ENCODE data around the gene TRAPPC3. TPM values are rescaled to one million over a fixed set of nuclear protein-coding genes. Genes with fewer than 3 reads are reported as not detected.
A peak's percentile ranks its signal among the peaks of the same experiment; 100 is the strongest.

Gene TRAPPC3
- total and polyA plus RNA-seq, 2 experiments from 2014 or later: 45.6 to 55.9 TPM

- peak; percentile 96 for ATAC-seq
- Mint-ChIP-seq H3K27ac (peak overlapping the region; percentile 30), H3K27me3 (ENCODE audit: insufficient read depth, low read depth, poor library complexity) (peaks cover 8% of the 10 kb centered on the region), H3K36me3 (ENCODE audit: low read depth) (no peaks in the 10 kb centered on the region), H3K4me3 (peak overlapping the region; percentile 48), H3K9me3 (no peaks in the 10 kb centered on the region), H3K4me1 (peaks cover 10% of the 10 kb centered on the region)
- H4K20me1 ChIP-seq (replicated peaks; ENCODE audit: insufficient read depth): no peaks in the 10 kb centered on the region
- peaks cover 6% of the 10 kb centered on the region for H3K4me1 ChIP-seq (ENCODE audit: insufficient read depth)
- H2AFZ ChIP-seq: peak overlapping the region; percentile 45
- peaks cover 5% of the 10 kb centered on the region; the same call in 1 of the 2 replicates for H3F3A ChIP-seq (replicated peaks; ENCODE audit: low read depth)
- DNase-seq (ENCODE audit: low spot score): peak; percentile 94
- no peaks in the 10 kb centered on the region for H3K9me2 ChIP-seq (ENCODE audit: insufficient read depth)
- H3K27me3 ChIP-seq (ENCODE audit: insufficient read depth): no peaks in the 10 kb centered on the region
- peak overlapping the region; percentile 36 for H3K4me3 ChIP-seq
- H3K4me2 ChIP-seq: peak overlapping the region; percentile 62
- H3K79me2 ChIP-seq (replicated peaks; ENCODE audit: insufficient read depth): no peaks in the 10 kb centered on the region
- no peaks in the 10 kb centered on the region for H3K36me3 ChIP-seq (ENCODE audit: insufficient read depth)
- TF ChIP-seq CTCF (conservative IDR thresholded peaks at IDR 0.05; ENCODE audit: low read depth in 2 of 2): peak; percentile 92 to 99
- no peak for TF ChIP-seq STAT1 (IDR thresholded peaks at IDR 0.05; ENCODE audit: unreplicated experiment)
- TF ChIP-seq, protein P1, sequence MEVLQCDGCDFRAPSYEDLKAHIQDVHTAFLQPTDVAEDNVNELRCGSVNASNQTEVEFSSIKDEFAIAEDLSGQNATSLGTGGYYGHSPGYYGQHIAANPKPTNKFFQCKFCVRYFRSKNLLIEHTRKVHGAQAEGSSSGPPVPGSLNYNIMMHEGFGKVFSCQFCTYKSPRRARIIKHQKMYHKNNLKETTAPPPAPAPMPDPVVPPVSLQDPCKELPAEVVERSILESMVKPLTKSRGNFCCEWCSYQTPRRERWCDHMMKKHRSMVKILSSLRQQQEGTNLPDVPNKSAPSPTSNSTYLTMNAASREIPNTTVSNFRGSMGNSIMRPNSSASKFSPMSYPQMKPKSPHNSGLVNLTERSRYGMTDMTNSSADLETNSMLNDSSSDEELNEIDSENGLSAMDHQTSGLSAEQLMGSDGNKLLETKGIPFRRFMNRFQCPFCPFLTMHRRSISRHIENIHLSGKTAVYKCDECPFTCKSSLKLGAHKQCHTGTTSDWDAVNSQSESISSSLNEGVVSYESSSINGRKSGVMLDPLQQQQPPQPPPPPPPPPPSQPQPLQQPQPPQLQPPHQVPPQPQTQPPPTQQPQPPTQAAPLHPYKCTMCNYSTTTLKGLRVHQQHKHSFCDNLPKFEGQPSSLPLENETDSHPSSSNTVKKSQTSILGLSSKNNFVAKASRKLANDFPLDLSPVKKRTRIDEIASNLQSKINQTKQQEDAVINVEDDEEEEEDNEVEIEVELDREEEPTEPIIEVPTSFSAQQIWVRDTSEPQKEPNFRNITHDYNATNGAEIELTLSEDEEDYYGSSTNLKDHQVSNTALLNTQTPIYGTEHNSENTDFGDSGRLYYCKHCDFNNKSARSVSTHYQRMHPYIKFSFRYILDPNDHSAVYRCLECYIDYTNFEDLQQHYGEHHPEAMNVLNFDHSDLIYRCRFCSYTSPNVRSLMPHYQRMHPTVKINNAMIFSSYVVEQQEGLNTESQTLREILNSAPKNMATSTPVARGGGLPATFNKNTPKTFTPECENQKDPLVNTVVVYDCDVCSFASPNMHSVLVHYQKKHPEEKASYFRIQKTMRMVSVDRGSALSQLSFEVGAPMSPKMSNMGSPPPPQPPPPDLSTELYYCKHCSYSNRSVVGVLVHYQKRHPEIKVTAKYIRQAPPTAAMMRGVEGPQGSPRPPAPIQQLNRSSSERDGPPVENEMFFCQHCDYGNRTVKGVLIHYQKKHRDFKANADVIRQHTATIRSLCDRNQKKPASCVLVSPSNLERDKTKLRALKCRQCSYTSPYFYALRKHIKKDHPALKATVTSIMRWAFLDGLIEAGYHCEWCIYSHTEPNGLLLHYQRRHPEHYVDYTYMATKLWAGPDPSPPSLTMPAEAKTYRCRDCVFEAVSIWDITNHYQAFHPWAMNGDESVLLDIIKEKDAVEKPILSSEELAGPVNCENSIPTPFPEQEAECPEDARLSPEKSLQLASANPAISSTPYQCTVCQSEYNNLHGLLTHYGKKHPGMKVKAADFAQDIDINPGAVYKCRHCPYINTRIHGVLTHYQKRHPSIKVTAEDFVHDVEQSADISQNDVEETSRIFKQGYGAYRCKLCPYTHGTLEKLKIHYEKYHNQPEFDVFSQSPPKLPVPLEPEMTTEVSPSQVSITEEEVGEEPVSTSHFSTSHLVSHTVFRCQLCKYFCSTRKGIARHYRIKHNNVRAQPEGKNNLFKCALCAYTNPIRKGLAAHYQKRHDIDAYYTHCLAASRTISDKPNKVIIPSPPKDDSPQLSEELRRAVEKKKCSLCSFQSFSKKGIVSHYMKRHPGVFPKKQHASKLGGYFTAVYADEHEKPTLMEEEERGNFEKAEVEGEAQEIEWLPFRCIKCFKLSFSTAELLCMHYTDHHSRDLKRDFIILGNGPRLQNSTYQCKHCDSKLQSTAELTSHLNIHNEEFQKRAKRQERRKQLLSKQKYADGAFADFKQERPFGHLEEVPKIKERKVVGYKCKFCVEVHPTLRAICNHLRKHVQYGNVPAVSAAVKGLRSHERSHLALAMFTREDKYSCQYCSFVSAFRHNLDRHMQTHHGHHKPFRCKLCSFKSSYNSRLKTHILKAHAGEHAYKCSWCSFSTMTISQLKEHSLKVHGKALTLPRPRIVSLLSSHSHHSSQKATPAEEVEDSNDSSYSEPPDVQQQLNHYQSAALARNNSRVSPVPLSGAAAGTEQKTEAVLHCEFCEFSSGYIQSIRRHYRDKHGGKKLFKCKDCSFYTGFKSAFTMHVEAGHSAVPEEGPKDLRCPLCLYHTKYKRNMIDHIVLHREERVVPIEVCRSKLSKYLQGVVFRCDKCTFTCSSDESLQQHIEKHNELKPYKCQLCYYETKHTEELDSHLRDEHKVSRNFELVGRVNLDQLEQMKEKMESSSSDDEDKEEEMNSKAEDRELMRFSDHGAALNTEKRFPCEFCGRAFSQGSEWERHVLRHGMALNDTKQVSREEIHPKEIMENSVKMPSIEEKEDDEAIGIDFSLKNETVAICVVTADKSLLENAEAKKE (CRISPR knock-in tag; IDR thresholded peaks at IDR 0.05): 0 out of 2 replicates have a peak, but pooled peaks have one; percentile 4
- no peak for TF ChIP-seq CREB1 (CRISPR knock-in tag; IDR thresholded peaks at IDR 0.05; ENCODE audit: low read depth)
- no peak for TF ChIP-seq ZNF114 (CRISPR knock-in tag; IDR thresholded peaks at IDR 0.05)
- TF ChIP-seq, protein P2, sequence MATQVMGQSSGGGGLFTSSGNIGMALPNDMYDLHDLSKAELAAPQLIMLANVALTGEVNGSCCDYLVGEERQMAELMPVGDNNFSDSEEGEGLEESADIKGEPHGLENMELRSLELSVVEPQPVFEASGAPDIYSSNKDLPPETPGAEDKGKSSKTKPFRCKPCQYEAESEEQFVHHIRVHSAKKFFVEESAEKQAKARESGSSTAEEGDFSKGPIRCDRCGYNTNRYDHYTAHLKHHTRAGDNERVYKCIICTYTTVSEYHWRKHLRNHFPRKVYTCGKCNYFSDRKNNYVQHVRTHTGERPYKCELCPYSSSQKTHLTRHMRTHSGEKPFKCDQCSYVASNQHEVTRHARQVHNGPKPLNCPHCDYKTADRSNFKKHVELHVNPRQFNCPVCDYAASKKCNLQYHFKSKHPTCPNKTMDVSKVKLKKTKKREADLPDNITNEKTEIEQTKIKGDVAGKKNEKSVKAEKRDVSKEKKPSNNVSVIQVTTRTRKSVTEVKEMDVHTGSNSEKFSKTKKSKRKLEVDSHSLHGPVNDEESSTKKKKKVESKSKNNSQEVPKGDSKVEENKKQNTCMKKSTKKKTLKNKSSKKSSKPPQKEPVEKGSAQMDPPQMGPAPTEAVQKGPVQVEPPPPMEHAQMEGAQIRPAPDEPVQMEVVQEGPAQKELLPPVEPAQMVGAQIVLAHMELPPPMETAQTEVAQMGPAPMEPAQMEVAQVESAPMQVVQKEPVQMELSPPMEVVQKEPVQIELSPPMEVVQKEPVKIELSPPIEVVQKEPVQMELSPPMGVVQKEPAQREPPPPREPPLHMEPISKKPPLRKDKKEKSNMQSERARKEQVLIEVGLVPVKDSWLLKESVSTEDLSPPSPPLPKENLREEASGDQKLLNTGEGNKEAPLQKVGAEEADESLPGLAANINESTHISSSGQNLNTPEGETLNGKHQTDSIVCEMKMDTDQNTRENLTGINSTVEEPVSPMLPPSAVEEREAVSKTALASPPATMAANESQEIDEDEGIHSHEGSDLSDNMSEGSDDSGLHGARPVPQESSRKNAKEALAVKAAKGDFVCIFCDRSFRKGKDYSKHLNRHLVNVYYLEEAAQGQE (IDR thresholded peaks at IDR 0.05; ENCODE audit: unreplicated experiment): no peak
- peak overlapping the region; percentile 81 for H3K27ac ChIP-seq (ENCODE audit: low read depth)
These were observed 38.7 kb upstream of the TRAPPC3 start for GRCh38 chr1:36187800-36188593.
